NCI-H2107 treated with DMSO at 0.1 percent for 48 hours (cell line): Measurements from ENCODE around the gene LRRC46.
A peak's percentile ranks its signal among the peaks of the same experiment; 100 is the strongest.

Experiments
- DNase-seq: peaks from one replicate; lab custom pipeline; 2025; ENCODE audit not compliant: unreplicated experiment; lab: John Stamatoyannopoulos, UW

The LRRC46 gene

GRCh38 chr17:47850692-47851573, 19.5 kb downstream of the LRRC46 start, which contains the start of gene SP6:
Gene SP6, minus strand, starts transcription at chr17:47851163. Its CDS starts 2,734 bp downstream, at chr17:47848429.
- peak; percentile 28 for DNase-seq

DNA sequence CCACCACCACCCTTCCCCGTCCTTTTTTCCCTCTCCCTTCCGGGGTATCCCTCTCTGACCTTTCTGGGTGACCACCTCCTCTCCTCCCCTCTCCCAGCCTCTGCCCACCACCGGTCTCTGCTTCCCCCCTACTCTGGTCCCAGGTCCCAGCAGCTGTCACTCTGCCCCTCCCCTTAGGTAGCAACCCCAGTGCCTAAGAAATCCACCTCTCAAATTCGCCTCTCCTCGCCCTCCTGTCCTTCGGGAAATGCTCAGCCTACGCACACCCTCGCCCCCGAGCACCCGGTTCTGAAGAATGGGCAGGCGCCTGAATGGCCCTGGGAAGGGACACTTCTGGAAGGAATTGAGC, 20.3 kb downstream of the LRRC46 start:
- no peak for DNase-seq

- DNase-seq = no peak
These were observed 20.9 kb downstream of the LRRC46 start for GRCh38 chr17:47852113-47852949.

DNA sequence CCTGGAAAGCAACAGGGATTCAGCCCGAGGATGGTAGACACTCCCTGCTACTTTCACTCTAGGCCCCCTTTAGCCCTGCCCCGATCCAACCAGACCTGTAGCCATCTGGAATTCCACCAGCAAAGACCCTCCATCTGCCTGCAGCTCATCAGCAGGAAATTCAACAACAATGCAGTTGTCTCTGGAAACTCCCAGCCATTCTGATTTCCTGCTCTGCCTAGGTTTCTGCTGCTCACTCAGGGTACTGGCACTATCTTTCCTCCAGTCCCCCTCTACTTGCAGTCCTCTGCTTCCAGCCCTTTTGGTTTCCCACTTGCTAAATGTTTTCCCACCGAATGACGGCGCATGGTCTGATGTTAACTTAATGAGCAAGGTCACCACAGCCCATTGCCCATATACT, 22.1 kb downstream of the LRRC46 start:
- no peak for DNase-seq

- no peak for DNase-seq
These were observed 24.3 kb downstream of the LRRC46 start for GRCh38 chr17:47855737-47856136.

DNA sequence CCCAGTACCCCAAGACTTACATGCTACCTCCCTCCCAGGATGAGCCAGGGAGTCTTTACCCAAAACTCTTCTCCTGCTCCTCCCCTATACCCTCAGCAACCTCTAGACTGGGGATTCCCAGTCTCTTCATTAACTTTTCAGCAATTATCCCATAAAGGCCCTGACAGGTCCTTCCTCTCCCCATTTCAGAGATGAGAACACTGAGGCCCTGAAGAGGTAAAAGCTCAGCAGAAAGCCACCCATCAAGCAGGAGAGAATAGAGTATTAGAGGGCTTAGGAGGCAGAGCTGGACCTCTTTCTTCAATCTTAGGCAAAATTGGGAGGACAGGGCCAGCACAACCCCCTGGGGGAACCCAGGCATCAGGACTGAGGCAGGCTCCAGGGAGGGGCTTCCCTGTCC, 25.4 kb downstream of the LRRC46 start:
- DNase-seq = no peak

DNA sequence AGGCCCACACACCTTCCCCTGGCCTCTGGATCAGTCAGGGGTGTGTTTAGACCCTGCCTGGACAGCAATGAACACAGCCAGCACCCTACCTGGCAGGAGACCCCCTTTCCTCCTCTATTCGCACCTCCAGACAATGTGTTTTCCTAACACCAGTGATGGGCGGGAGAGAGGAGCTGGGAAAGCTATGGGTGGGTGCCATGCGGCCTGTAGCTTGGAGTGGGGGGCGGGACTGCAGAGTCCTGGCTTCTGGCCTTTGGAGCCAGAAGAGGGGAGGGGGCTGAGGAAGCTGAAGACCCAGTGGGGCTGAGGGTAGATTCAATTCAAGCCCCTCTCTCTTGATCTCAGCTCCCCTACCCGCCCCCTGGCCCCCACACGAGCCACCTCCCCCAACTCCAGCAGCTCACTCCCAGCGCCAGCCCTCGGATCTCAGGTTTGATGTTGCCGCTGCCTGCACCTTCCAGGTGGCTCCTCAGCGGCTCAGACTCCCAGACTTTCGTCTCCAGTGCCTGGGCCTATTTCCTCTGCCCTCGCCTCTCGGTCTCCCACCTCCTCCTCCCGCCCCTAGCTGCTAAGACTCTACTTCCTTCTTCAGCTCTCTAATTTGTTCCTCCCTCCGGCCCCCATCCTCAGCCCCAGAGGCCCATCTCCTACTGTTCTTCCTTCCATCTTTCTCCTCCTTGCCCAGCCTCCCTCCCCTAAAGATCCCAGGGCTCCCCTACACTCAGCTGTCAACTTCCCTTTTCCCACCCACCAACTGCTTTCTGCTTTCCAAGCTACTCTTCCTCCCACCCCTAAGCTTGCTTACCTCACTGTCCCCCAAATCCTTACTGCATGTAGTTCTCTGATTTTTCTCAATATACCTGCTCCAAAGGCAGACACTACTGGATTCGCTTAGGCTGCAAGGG, 26.3 kb downstream of the LRRC46 start:
- DNase-seq = no peak

DNA sequence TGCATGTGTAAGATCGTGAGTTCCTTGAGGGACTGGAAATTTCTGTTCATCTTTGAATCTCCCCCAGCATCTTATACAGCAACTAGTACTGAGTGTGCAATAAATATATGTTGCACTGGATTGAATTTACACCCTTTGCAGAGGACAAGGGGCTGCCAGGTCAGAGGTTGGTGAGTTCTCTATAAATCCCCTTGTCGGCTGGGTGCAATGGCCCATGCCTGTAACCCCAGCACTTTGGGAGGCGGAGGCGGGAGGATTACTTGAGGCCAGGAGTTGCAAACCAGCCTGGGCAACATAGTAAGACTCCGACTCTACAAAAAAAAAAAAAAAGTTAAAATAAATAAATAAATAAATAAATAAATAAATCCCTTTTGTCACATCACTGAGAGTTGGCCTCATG, 28.9 kb downstream of the LRRC46 start:
- no peak for DNase-seq

GRCh38 chr17:47862621-47863440, 31.4 kb downstream of the LRRC46 start:
- no peak for DNase-seq

- no peak for DNase-seq
These were observed 33.3 kb downstream of the LRRC46 start for GRCh38 chr17:47864791-47865216.

- no peak for DNase-seq
These were observed 35.5 kb downstream of the LRRC46 start for GRCh38 chr17:47866941-47867340.

DNA sequence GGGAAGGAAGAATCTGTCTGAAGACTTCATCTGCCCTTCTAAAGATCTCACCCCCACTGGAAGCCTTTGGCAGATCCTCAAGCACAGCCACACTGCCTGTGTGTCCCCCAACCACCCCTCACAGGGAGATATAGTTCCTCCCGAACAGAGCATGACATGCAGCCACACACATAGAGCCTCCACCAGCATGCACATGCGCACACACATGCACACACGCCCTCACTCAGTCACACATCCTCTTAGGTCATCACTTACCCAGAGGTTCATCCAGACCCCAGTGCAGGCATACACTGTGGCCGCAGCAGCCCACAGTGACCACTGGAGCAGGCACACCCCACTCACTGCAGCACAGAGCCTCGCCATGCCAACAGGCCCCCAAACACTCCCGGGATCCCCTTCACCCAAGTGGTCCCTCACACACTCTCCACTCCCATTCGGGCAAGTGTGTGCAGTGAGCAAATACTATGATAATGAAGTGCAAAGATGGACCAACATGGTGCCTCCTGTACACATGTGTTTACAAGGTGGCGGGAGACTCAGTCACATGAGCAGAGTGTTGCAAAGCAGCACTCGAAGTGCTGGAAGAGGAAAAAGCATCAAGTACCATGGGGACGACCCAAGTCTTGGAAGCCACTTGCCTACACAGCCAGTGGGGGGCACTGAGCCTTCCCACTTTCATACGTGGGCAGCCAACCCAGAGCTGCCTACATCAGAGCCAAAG, 36.5 kb downstream of the LRRC46 start:
- no peak for DNase-seq

DNA sequence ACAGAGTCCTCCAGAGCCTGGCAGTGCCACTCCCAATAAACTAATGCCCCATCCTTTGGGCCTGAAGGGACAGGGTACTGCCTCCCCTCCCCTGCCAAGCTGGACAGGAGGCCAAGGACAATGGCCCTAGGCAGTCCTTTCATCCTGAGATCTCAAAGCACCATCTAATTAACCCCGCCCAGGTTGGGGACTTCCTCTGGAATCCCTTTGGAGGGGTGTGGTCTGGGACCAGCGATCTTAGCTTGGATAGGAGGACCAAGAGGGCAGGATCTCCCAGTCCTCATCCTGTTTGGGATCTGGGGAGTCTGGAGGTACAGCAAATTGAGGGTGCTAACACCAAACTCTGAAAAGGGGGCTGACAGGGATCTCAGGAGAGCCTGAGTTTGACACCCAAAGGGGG, 37.6 kb downstream of the LRRC46 start:
- no peak for DNase-seq

DNA sequence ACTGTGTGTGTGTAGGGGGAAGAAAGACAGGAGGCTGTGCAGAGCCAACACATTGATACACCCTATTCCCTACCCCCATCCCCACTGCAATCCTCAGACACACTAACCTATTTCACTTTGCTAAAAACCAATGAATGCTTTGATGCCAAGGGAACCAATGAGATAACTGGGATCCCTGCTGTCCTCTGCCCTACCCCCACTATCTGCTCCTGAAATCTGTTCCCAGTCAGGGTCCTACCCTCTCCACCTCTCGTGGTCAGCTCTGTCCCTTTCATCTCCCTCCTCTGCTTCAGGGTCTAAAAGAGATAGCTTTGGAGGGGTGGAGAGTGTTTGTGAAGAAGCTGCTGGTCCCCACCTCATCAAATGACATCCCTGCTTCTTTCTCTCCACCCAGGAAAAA, 38.6 kb downstream of the LRRC46 start:
- DNase-seq = no peak

DNA sequence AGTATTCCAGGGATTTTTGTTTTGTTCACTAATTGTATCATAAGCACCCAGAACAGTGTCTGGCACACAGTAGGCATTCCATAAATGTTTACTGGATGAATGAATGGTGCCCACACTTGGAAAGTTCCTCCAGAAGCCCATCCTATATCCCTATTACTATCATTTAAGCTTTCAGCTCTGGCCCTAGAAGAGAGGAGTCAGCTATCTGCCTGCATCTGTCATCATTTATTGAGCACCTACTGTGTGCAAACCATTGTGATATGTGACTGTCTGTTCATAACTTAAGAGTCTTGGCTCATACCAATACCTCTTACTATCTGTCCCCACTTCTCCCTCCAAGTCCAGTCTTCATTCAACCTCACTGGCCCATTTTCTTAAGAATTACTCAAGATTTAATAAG, 39.6 kb downstream of the LRRC46 start:
- no peak for DNase-seq

DNA sequence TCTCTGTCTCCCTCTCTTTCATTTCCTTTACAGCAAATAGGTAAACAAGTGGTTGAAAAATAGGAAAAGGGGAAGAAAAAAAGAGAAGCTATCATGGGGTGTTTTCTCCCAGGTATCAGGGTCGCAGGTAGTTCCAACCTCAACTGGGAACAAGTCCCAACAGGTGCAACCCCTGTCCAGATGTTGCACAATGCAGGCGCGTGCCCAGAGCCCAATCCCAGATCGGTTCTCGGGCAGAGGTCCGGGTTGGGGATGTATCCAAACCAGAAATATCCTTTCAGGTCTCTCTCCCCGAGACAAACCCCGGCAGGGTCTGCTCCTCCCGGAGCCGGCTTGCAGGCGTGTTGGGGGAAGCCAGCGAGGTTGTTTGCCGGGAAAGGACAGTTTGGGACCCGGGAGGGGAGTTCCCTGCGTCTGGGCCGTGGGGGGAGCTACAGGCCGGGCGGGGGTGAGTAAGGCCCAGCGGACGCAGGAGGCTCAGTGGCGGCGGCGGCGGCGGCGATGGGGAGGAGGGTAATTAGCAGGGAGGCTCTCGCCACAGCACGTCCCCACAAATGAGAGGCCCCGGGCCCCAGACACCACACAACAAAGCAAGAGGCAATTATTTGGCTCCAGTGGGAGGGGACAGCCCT, 40.7 kb downstream of the LRRC46 start:
- DNase-seq = no peak

DNA sequence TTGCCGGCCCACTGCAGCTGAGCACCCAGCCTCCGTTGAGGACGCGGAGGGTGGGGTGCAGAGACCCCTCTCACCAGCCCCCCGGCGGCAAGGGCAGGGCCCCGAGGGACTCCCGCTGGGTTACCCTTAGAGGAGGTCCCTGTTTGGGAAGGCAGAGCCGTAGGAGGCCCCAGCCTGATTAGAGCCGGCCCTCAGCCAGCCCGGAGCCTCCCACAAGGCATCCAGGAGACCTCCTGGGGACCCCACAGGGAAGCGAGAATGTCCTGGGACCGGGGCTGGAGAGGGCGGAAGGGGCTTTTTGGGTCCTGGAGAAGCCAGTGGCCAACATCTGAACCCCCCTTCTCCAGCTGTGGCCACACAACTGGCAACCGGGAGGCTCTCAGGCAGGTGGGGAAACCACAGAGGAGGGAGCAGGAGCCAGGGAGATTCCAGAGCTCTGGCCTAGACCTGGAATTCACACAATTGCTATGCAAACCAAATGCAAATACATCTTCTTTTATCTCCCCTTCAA, 41.2 kb downstream of the LRRC46 start:
- DNase-seq = no peak

DNA sequence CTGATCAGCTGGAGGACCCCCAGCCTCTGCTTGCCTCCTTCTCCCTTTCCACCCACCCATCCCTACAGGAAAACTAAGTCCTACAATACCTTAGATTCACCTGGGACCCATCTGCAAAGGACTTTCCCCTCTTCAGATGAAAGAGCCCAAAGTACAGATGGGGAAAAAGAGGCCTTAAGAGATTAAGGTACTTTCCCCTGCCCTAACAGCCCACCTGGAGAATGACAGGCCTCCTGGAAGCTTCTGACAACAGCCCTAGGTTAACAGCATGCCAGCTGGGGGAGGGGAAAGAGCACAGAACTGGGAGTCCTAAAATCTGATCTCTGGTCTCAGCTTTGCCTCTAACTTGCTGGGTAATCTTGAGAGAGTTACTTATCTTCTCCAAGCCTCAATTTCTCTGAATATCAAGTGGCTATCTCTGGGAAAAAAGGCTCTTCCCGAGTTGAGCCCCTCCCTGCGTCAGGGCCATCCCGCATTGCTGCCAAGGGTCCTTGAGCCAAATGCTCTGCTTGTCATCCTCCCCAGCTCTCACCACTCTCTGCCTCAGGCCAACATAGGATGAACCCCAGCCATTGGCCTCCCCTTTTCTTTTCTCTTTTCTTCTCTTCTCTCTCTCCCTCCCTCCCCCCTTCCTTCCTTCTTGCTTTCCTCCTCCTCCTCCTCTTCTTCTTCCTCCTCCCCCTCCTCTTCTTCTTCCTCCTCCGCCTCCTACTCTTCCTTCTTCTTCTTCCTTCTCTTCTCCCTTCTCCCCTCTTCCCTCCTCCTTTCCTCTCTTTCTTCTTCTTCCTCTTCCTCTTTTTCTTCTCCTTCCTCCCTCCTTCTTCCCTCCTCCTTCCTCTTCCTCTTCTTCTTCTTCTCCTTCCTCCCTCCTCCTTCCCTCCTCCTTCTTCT, 42.0 kb downstream of the LRRC46 start:
- no peak for DNase-seq
